Measurements from ENCODE around the gene P2RX7.

P2RX7 gene

GRCh38 chr12:121170611-121171260, 38.1 kb downstream of the P2RX7 start:
- no peak overlapping the region for H3K27ac ChIP-seq
- H3K27me3 ChIP-seq = no peaks in the 10 kb centered on the region
- no peaks in the 10 kb centered on the region for H3K4me1 ChIP-seq (ENCODE audit: control insufficient read depth in 1 of 2, insufficient read depth in 1 of 2, low read depth in 1 of 2, low read length in 1 of 2)
- H3K36me3 ChIP-seq = no peaks in the 10 kb centered on the region
- H3K9me3 ChIP-seq = no peaks in the 10 kb centered on the region
- H3K4me3 ChIP-seq (ENCODE audit: low read depth in 1 of 2, low read length in 1 of 2) = no peak overlapping the region
- TF ChIP-seq CTCF (IDR thresholded peaks at IDR 0.05) = no peak

GRCh38 chr12:121172145-121172544, 39.5 kb downstream of the P2RX7 start:
- Histone ChIP-seq H3K9me3 (no peaks in the 10 kb centered on the region), H3K4me3 (ENCODE audit: low read depth in 1 of 2, low read length in 1 of 2) (no peak overlapping the region), H3K4me1 (ENCODE audit: control insufficient read depth in 1 of 2, insufficient read depth in 1 of 2, low read depth in 1 of 2, low read length in 1 of 2) (no peaks in the 10 kb centered on the region), H3K27me3 (no peaks in the 10 kb centered on the region), H3K27ac (no peak overlapping the region), H3K36me3 (no peaks in the 10 kb centered on the region)
- TF ChIP-seq CTCF (IDR thresholded peaks at IDR 0.05) = no peak

- Histone ChIP-seq H3K4me1 (ENCODE audit: control insufficient read depth in 1 of 2, insufficient read depth in 1 of 2, low read depth in 1 of 2, low read length in 1 of 2) (no peaks in the 10 kb centered on the region), H3K4me3 (ENCODE audit: low read depth in 1 of 2, low read length in 1 of 2) (no peak overlapping the region), H3K9me3 (no peaks in the 10 kb centered on the region), H3K36me3 (no peaks in the 10 kb centered on the region), H3K27ac (no peak overlapping the region), H3K27me3 (no peaks in the 10 kb centered on the region)
- TF ChIP-seq CTCF (IDR thresholded peaks at IDR 0.05) = no peak
These were observed 42.9 kb downstream of the P2RX7 start for GRCh38 chr12:121175383-121176119.

- no peak overlapping the region for H3K27ac ChIP-seq
- no peaks in the 10 kb centered on the region for H3K9me3 ChIP-seq
- no peaks in the 10 kb centered on the region for H3K36me3 ChIP-seq
- no peak overlapping the region for H3K4me3 ChIP-seq (ENCODE audit: low read depth in 1 of 2, low read length in 1 of 2)
- TF ChIP-seq CTCF (IDR thresholded peaks at IDR 0.05) = no peak
- H3K4me1 ChIP-seq (ENCODE audit: control insufficient read depth in 1 of 2, insufficient read depth in 1 of 2, low read depth in 1 of 2, low read length in 1 of 2) = no peaks in the 10 kb centered on the region
- no peaks in the 10 kb centered on the region for H3K27me3 ChIP-seq
These were observed 44.3 kb downstream of the P2RX7 start for GRCh38 chr12:121176826-121177529.

GRCh38 chr12:121181181-121181580, 48.5 kb downstream of the P2RX7 start:
- Histone ChIP-seq H3K4me1 (ENCODE audit: control insufficient read depth in 1 of 2, insufficient read depth in 1 of 2, low read depth in 1 of 2, low read length in 1 of 2) (no peaks in the 10 kb centered on the region), H3K27ac (no peak overlapping the region), H3K27me3 (no peaks in the 10 kb centered on the region), H3K4me3 (ENCODE audit: low read depth in 1 of 2, low read length in 1 of 2) (no peak overlapping the region), H3K9me3 (no peaks in the 10 kb centered on the region), H3K36me3 (no peaks in the 10 kb centered on the region)
- no peak for TF ChIP-seq CTCF (IDR thresholded peaks at IDR 0.05)
